Mesenchymal stem cell (in vitro differentiated cells and primary cell): ENCODE data around the gene VDAC2.

Experiments used
- DNase-seq: peaks from one replicate; pipeline ENCODE4 v3.0.0-alpha.2; 2013
- H2AFZ ChIP-seq: one replicate; pipeline ENCODE4 v1.6.1; 2013; ENCODE audit warnings: low read depth, mild to moderate bottlenecking, control low read depth, inconsistent platforms, low read length, moderate library complexity
- H2AK5ac ChIP-seq: 2 replicates; pipeline ENCODE4 v1.6.1; 2013; ENCODE audit warnings: low read length, moderate library complexity, mild to moderate bottlenecking, inconsistent platforms; ENCODE audit not compliant: severe bottlenecking
- H2BK120ac ChIP-seq: one replicate; pipeline ENCODE4 v1.6.1; 2013; ENCODE audit warnings: low read depth, mild to moderate bottlenecking, inconsistent platforms, low read length, moderate library complexity
- H2BK12ac ChIP-seq, 2 experiments: one replicate each; pipeline ENCODE4 v1.6.1; 2013; ENCODE audit warnings: inconsistent platforms in 2 of 2, low read length in 2 of 2, mild to moderate bottlenecking in 2 of 2, moderate library complexity in 2 of 2, control low read depth in 1 of 2
- H2BK15ac ChIP-seq: one replicate; pipeline ENCODE4 v1.6.1; 2013; ENCODE audit warnings: mild to moderate bottlenecking, low read depth, inconsistent platforms; ENCODE audit not compliant: poor library complexity, severe bottlenecking
- H2BK5ac ChIP-seq: 2 replicates; pipeline ENCODE4 v1.6.1; 2013; ENCODE audit warnings: low read depth, mild to moderate bottlenecking, low read length, control low read depth, inconsistent platforms; ENCODE audit not compliant: poor library complexity, severe bottlenecking
- H3K14ac ChIP-seq, 2 experiments: one replicate each; pipeline ENCODE4 v1.6.1; 2013; ENCODE audit warnings: inconsistent platforms in 2 of 2, low read length in 2 of 2, control low read depth in 1 of 2, mild to moderate bottlenecking in 1 of 2, moderate library complexity in 1 of 2
- H3K18ac ChIP-seq, 2 experiments: one replicate each; pipeline ENCODE4 v1.6.1; 2013; ENCODE audit warnings: inconsistent platforms in 2 of 2, low read length in 2 of 2, control low read depth in 1 of 2, low read depth in 1 of 2, mild to moderate bottlenecking in 1 of 2
- H3K23ac ChIP-seq, 2 experiments: one replicate each; pipeline ENCODE4 v1.6.1; 2013; ENCODE audit warnings: inconsistent platforms in 2 of 2, low read length in 2 of 2, mild to moderate bottlenecking in 2 of 2, moderate library complexity in 2 of 2, control low read depth in 1 of 2
- H3K27ac ChIP-seq: 2 replicates; pipeline ENCODE4 v1.5.1; 2013; ENCODE audit warnings: mild to moderate bottlenecking, moderate library complexity, low read length, control low read depth, inconsistent platforms; ENCODE audit not compliant: poor library complexity, severe bottlenecking
- H3K27me3 ChIP-seq, 2 experiments: 2 replicates each; pipeline versions ENCODE4 v1.6.1 to v1.7.0; 2013; ENCODE audit warnings: low read length in 2 of 2, mild to moderate bottlenecking in 2 of 2, moderate library complexity in 2 of 2, control low read depth in 1 of 2, inconsistent platforms in 1 of 2; ENCODE audit not compliant: control insufficient read depth in 1 of 2, insufficient read depth in 1 of 2
- H3K36me3 ChIP-seq, 2 experiments: 2 replicates each; pipeline versions ENCODE4 v1.6.1 to v1.7.0; 2013; ENCODE audit warnings: low read length in 2 of 2, control low read depth in 1 of 2, inconsistent platforms in 1 of 2, low read depth in 1 of 2, mild to moderate bottlenecking in 1 of 2; ENCODE audit not compliant: insufficient read depth in 2 of 2, control insufficient read depth in 1 of 2
- H3K4ac ChIP-seq, 2 experiments: one replicate each; pipeline ENCODE4 v1.6.1; 2013; ENCODE audit warnings: inconsistent platforms in 2 of 2, low read length in 2 of 2, mild to moderate bottlenecking in 2 of 2, moderate library complexity in 2 of 2, control low read depth in 1 of 2, low read depth in 1 of 2
- H3K4me1 ChIP-seq: 2 replicates; pipeline ENCODE4 v1.6.1; 2013; ENCODE audit warnings: low read depth, low read length, control low read depth; ENCODE audit not compliant: control insufficient read depth, insufficient read depth
- H3K4me2 ChIP-seq: 2 replicates; pipeline ENCODE4 v1.6.1; 2013; ENCODE audit warnings: low read length, mild to moderate bottlenecking, inconsistent platforms; ENCODE audit not compliant: poor library complexity, severe bottlenecking
- H3K4me3 ChIP-seq, 2 experiments: 2 replicates each; pipeline versions ENCODE4 v1.5.1 to v1.7.0; 2013; ENCODE audit warnings: low read length in 2 of 2, mild to moderate bottlenecking in 2 of 2, control low read depth in 1 of 2, low read depth in 1 of 2; ENCODE audit not compliant: insufficient read depth in 1 of 2
- H3K79me1 ChIP-seq: replicated peaks from 2 replicates; pipeline ENCODE4 v1.6.1; 2013; ENCODE audit warnings: mild to moderate bottlenecking, control low read depth, low read length, inconsistent platforms; ENCODE audit not compliant: poor library complexity, severe bottlenecking
- H3K9ac ChIP-seq: 2 replicates; pipeline ENCODE4 v1.7.0; 2013; ENCODE audit warnings: mild to moderate bottlenecking, low read length, moderate library complexity
- H3K9me3 ChIP-seq: 2 replicates; pipeline ENCODE4 v1.7.0; 2013; ENCODE audit warnings: mild to moderate bottlenecking, low read length; ENCODE audit not compliant: control insufficient read depth
- H4K8ac ChIP-seq: one replicate; pipeline ENCODE4 v1.6.1; 2013; ENCODE audit warnings: inconsistent platforms, mild to moderate bottlenecking, low read length, moderate library complexity
- H4K91ac ChIP-seq: one replicate; pipeline ENCODE4 v1.6.1; 2013; ENCODE audit warnings: mild to moderate bottlenecking, low read length, inconsistent platforms
- WGBS: methylation state at CpG from one replicate; pipeline ENCODE4 v1.1.7; 2013; ENCODE audit warnings: mixed read lengths; 5-methylcytosine and 5-hydroxymethylcytosine counted together

VDAC2 gene

GRCh38 chr10:75239096-75239790 lies 28.6 kb downstream of the VDAC2 start:
- Histone ChIP-seq H3K23ac (no peak overlapping the region), H4K91ac (no peak overlapping the region), H3K27ac (no peak overlapping the region), H3K4me1 (peaks cover 13% of the 10 kb centered on the region), H3K4me2 (no peak overlapping the region), H3K9me3 (no peaks in the 10 kb centered on the region), H2AK5ac (no peak overlapping the region), H3K18ac (no peak overlapping the region), H3K4ac (no peak overlapping the region), H2BK120ac (no peak overlapping the region), H2AFZ (no peak overlapping the region), H3K9ac (no peak overlapping the region), H3K36me3 (no peaks in the 10 kb centered on the region), H3K79me1 (peaks cover 4% of the 10 kb centered on the region), H2BK5ac (no peak overlapping the region), H3K4me3 (no peak overlapping the region), H4K8ac (no peak overlapping the region), H2BK15ac (no peak overlapping the region), H2BK12ac (no peak overlapping the region), H3K14ac (no peak overlapping the region), H3K27me3 (peaks cover 0 to 25% of the 10 kb centered on the region in 2 experiments)
- DNase-seq: no peak
- WGBS: 86% methylated on average over 9 of the region's 11 CpGs

- 93% methylated on average over 12 of the region's 12 CpGs for WGBS
- H2BK15ac ChIP-seq: no peak overlapping the region
- H3K9me3 ChIP-seq: no peaks in the 10 kb centered on the region
- no peak overlapping the region for H2BK12ac ChIP-seq
- no peak overlapping the region for H2BK120ac ChIP-seq
- no peak overlapping the region for H3K27ac ChIP-seq
- H3K4me1 ChIP-seq: peaks cover under 1% of the 10 kb centered on the region
- no peak overlapping the region for H2AK5ac ChIP-seq
- DNase-seq: no peak
- H3K36me3 ChIP-seq: no peaks in the 10 kb centered on the region
- no peak overlapping the region for H4K91ac ChIP-seq
- H3K4ac ChIP-seq: no peak overlapping the region
- no peaks in the 10 kb centered on the region for H3K79me1 ChIP-seq
- no peak overlapping the region for H3K18ac ChIP-seq
- no peak overlapping the region for H3K4me3 ChIP-seq
- peaks cover 0 to 38% of the 10 kb centered on the region in 2 experiments for H3K27me3 ChIP-seq
- no peak overlapping the region for H2BK5ac ChIP-seq
- H3K4me2 ChIP-seq: no peak overlapping the region
- no peak overlapping the region for H2AFZ ChIP-seq
- no peak overlapping the region for H3K9ac ChIP-seq
- no peak overlapping the region for H3K23ac ChIP-seq
- no peak overlapping the region for H4K8ac ChIP-seq
- no peak overlapping the region for H3K14ac ChIP-seq
Observed at GRCh38 chr10:75240329-75241076, 29.9 kb downstream of the VDAC2 start.

GRCh38 chr10:75243426-75243825 lies 32.8 kb downstream of the VDAC2 start:
- no peak overlapping the region for H2BK5ac ChIP-seq

GRCh38 chr10:75244487-75245353 lies 34.1 kb downstream of the VDAC2 start:
- 90% methylated on average over 8 of the region's 8 CpGs for WGBS

More at GRCh38 chr10:75243426-75243825, 32.8 kb downstream of the VDAC2 start:
- H3K27ac ChIP-seq: no peak overlapping the region
- no peak overlapping the region for H4K8ac ChIP-seq
- WGBS: 88% methylated on average over 10 of the region's 10 CpGs
- peak overlapping the region in 1 of 2 experiments; percentile 3 for H3K4me3 ChIP-seq
- no peak overlapping the region for H3K23ac ChIP-seq
- H3K14ac ChIP-seq: no peak overlapping the region
- no peak overlapping the region for H3K4me2 ChIP-seq
- H3K27me3 ChIP-seq: peaks cover 0 to 43% of the 10 kb centered on the region in 2 experiments
- H2BK15ac ChIP-seq: no peak overlapping the region
- H3K36me3 ChIP-seq: no peaks in the 10 kb centered on the region
- H2BK12ac ChIP-seq: no peak overlapping the region
- no peak overlapping the region for H2AFZ ChIP-seq
- H3K4me1 ChIP-seq: no peaks in the 10 kb centered on the region
- H3K9ac ChIP-seq: no peak overlapping the region
- H3K4ac ChIP-seq: no peak overlapping the region
- no peak overlapping the region for H2BK120ac ChIP-seq
- no peaks in the 10 kb centered on the region for H3K79me1 ChIP-seq
- no peak for DNase-seq
- H3K9me3 ChIP-seq: no peaks in the 10 kb centered on the region
- H4K91ac ChIP-seq: no peak overlapping the region
- no peak overlapping the region for H3K18ac ChIP-seq
- H2AK5ac ChIP-seq: no peak overlapping the region

More at GRCh38 chr10:75244487-75245353, 34.1 kb downstream of the VDAC2 start:
- Histone ChIP-seq H4K91ac (no peak overlapping the region), H2AK5ac (no peak overlapping the region), H3K27me3 (peaks cover 0 to 40% of the 10 kb centered on the region in 2 experiments), H3K14ac (no peak overlapping the region), H2BK5ac (no peak overlapping the region), H3K4me3 (no peak overlapping the region), H2BK12ac (no peak overlapping the region), H3K4me2 (no peak overlapping the region), H2AFZ (no peak overlapping the region), H4K8ac (no peak overlapping the region), H3K4ac (no peak overlapping the region), H3K36me3 (no peaks in the 10 kb centered on the region), H2BK120ac (no peak overlapping the region), H3K23ac (no peak overlapping the region), H2BK15ac (no peak overlapping the region), H3K9ac (no peak overlapping the region), H3K4me1 (no peaks in the 10 kb centered on the region), H3K27ac (no peak overlapping the region), H3K79me1 (no peaks in the 10 kb centered on the region), H3K9me3 (no peaks in the 10 kb centered on the region), H3K18ac (no peak overlapping the region)
- no peak for DNase-seq
